ENCODE data around the gene FAM3D.

FAM3D gene

GRCh38 chr3:58591517-58592510, 74.8 kb downstream of the FAM3D start:
- no peak for DNase-seq (ENCODE audit: low spot score)

GRCh38 chr3:58588030-58588614, 78.5 kb downstream of the FAM3D start:
- DNase-seq (ENCODE audit: low spot score), result no peak

- DNase-seq (ENCODE audit: low spot score), result no peak
These were observed 79.8 kb downstream of the FAM3D start for GRCh38 chr3:58586776-58587192.

- no peak for DNase-seq (ENCODE audit: low spot score)
These were observed 80.6 kb downstream of the FAM3D start for GRCh38 chr3:58585994-58586393.

GRCh38 chr3:58585005-58585786, 81.4 kb downstream of the FAM3D start:
- DNase-seq (ENCODE audit: low spot score), result no peak

- no peak for DNase-seq (ENCODE audit: low spot score)
These were observed 81.9 kb downstream of the FAM3D start for GRCh38 chr3:58584690-58585004.
